GM18951 (cell line): ENCODE results near the gene RPL28.

ENCODE experiments used
- POLR2A ChIP-seq: IDR thresholded peaks from 4 replicates; pipeline ENCODE4 v1.6.1; 2011; ENCODE audit warnings: mild to moderate bottlenecking; ENCODE audit not compliant: insufficient read length, insufficient read depth; ENCODE audit errors: extremely low read depth
- in situ Hi-C: fragments of 300-500 bp; cut with MboI; formaldehyde crosslinking; loops from one replicate; pipeline ENCODE4 v1.12.0; 2022; ENCODE audit warnings: low sequenced_read_pairs, mixed read lengths, inconsistent platforms; ENCODE audit not compliant: unreplicated experiment

The RPL28 gene

DNA sequence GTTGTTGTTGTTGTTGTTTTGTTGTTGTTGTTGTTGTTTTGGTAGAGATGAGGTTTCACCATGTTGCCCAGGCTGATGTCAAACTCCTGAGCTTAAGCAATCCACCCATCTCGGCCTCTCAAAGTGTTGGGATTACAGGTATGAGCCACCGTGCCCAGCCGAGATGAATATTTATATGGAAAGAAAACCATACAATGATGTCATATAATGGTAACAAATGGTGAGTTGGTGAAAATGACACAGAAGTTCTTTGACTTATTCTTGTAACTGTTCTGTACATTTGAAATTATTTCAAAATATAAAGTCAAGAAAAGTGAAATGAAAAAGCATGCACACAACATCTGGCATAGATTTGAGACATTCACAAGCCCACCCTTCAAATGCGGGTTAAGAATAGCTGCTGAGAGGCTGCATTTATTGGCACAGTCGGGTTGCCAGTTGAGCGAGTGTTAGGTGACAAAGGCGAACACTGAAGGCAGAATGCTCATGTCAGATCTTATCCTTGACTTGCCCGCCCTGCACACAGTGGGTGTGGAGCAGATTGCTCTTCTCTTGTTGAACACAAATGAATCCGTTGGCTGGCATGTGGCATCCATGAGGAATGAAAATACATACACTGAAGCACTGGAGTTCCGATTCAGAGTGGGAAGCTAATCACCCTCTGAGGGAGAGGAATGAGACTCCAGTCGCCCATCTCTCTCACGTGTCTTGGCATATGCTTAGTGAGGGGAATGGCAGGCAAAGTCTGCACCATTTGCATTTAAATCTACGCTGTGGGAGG lies 37.7 kb downstream of the RPL28 start:
- TF ChIP-seq POLR2A: no peak
- in situ Hi-C loops: loop anchor here (25.0 kb wide), 1 partner anchor 536 kb away; no protein-coding TSS in a partner anchor

DNA sequence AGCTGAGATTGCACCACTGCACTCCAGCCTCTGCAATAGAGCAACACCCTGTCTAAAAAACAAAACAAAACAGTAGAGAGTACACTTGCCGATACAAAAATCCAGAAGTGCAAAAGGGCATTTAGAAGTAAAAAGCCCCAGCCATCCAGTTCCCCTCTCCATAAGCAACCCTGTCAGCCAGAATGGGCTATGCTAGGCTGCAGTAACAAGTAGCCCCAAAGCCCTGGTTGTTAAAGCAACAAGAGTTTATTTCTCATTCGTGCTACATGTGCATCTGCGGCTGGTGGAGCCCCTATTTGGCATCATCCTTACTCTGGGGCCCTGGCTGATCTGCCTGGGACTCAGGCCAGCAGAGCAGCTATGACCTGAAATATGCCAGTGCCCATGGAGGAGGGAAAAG lies 38.8 kb downstream of the RPL28 start:
- no peak for TF ChIP-seq POLR2A
- in situ Hi-C loops: loop anchor here (25.0 kb wide), 1 partner anchor 537 kb away; no protein-coding TSS in a partner anchor

DNA sequence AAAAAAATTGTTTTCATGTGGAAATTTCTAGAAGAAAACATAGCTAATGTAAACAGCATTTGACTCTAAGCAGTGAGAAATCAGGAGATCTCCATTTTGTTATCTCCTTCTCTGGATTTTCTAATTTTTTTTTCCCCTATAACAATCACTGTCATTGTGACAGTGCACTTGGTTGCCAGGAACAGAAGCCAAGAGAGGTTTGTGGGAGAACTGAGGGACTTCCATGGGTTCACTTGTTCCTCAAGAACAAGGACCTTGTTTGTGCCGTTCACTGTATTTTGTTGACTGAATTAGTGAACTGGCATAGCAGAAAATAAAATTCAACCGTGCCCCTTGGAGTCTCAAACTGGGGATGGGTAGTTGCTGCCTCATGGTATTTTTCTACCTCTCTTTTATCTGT lies 40.3 kb downstream of the RPL28 start:
- no peak for TF ChIP-seq POLR2A
- in situ Hi-C loops: no loop called here

DNA sequence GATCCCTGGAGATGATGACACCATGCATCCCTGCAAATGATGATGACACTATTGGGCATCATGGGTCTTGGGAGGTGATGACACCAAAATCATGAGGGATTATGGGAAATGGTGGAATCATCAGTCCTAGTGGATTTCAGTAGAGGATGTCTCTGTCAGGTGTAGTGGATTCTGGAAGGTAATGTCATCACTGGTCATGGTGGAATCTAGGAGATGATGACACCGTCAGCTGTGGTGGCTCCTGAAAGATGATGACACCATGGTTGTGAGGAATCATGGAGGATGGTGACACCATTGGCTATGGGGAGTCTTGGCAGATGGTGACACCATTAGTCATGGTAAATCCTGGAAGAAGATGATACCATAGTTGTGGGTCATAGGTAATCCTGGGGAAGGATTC lies 45.5 kb downstream of the RPL28 start:
- no peak for TF ChIP-seq POLR2A
- in situ Hi-C loops: no loop called here

DNA sequence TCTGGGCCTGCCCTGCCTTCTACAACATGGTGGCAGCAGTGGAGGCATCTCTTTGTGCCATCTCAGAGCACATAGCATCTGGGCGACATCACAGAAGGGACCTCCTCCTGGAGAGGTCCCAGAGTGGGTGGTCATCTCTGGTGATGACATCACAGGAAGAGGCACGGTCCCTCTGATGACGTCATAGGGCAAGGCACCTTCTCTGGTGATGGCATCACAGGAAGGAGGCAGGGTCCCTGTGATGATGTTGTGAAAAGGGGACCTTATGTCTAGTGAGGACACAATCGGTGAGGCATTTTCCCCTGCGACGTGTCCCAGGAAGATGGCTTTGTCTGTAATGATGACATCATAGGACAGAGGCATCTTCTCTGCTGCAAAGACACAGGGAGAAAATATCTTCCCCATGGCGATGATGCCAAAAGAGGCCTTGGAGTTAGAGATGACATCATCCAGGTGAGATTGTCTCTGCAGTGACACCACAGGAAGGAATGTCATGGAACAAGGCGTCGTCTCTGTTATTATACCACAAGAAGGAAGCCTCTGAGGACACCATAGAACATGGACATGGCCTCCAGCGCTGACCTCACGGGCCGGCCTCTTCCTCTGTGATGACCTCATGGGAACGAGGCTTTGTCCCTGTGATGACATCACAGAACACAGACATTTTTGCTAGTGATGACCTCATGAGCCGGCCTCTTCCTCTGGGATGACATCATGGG lies 46.7 kb downstream of the RPL28 start:
- TF ChIP-seq POLR2A: no peak
- in situ Hi-C loops: no loop called here

DNA sequence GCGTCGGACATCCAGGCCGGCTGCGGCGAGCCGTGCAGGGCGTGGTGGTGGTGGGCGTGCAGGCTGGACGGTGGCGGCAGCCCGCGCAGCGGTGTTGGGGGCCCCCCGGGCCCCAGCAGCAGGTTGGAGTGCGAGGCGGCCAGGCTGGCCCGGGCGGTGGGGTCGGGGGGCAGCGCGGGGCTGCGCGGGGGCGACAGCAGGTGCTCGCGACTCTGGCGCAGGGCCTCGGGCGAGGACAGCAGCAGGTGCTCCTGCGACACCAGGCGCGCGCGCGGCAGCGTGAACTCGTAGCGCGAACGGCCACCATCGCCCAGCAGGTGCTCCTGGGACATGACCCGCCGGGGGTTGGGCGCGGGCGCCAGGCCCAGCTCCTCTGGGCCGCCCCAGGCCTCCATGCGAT lies 47.6 kb downstream of the RPL28 start:
- TF ChIP-seq POLR2A: no peak
- in situ Hi-C loops: no loop called here

DNA sequence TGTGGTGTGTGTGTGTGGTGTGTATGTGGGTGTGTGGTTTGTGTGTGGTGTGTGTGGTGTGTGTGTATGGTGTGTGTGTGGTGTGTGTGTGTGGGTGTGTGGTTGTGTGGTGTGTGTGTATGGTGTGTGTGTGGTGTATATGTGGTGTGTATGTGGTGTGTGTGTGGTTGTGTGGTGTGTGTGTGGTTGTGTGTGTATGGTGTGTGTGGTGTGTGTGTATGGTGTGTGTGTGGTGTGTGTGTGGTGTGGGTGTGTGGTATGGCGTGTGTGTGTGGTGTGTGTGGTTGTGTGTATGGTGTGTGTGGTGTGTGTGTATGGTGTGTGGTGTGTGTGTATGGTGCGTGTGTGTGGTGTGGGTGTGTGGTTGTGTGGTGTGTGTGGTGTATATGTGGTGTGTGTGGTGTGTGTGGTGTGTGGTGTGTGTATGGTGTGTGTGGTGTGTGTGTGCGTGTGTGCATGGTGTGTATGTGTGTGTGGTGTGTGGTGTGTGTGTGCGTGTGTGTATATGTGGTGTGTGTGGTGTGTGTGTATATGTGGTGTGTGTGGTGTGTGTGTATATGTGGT lies 48.7 kb downstream of the RPL28 start:
- TF ChIP-seq POLR2A: no peak
- in situ Hi-C loops: no loop called here

DNA sequence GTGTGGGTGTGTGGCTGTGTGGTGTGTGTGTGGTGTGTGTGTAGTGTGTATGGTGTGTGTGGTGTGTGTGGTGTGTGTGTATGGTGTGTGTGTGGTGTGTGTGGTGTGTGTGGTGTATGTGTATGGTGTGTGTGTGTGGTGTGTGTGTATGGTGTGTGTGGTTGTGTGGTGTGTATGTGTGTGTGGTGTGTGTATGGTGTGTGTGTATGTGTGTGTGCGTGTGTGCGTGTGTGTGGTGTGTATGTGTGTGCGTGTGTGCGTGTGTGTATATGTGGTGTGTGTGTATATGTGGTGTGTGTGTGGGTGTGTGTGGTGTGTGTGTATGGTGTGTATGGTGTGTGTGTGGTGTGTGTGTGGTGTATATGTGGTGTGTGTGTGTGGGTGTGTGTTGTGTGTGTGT lies 49.3 kb downstream of the RPL28 start:
- in situ Hi-C loops: no loop called here
- TF ChIP-seq POLR2A: no peak

DNA sequence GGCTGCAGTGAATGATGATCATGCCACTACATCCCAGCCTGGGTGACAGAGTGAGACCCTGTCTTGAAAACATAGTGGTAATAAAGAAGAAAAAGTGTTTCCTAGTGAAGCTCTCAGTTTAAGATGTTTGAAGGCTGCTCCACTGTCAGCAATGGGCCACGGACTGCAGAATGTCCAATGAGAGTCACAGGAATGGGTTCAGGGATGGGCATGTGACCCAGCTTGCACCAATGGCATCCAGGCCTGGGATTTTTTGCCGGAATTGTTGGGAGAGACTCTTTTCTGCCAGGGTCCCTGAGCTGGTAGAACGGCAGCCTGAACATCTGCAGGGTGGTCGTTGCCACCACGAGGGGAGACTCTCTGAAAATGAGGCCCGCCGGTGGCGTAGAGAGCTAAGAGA lies 51.1 kb downstream of the RPL28 start:
- TF ChIP-seq POLR2A: no peak
- in situ Hi-C loops: no loop called here

DNA sequence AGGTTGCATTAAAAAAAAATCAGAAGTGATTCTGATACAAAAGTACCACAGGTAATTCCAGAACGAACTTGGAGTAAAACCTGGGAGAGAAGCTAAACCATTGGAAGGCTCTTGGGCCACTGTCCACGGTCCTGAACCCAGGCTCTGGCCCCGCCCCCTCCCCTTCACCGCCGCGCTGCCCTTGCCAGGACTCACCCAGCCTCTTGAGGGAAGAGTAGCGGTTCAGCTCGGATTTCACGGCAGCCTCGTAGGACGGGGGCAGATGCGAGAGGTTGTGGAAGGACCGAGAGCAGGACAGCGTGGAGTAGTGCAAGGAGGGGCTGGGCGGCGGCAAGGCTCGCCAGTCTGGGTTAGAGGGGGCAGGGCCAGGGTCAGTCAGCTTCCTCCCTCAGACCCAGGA lies 51.7 kb downstream of the RPL28 start:
- TF ChIP-seq POLR2A: no peak

DNA sequence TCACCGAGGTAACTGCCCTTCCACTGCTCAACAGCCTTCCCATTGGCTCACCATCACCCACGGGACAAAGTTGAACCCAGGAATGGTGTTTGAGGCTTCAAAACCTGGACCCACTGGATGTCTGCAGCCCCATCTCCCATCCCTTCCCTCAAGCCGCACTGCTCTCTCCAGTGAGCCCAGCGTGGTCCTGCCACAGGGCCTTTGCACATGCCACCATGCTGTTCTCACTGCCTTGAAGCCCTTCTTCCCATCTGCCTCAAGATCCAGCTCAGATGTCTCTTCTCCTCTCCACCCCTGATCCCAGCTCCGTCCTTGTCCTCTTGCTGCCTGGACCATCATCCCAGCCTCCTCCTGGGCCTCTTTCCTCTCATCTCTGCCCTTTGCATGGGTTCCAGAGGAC lies 53.3 kb downstream of the RPL28 start:
- TF ChIP-seq POLR2A: no peak
- in situ Hi-C loops: no loop called here

More for the DNA sequence above, 51.7 kb downstream of the RPL28 start:
- in situ Hi-C loops: no loop called here

DNA sequence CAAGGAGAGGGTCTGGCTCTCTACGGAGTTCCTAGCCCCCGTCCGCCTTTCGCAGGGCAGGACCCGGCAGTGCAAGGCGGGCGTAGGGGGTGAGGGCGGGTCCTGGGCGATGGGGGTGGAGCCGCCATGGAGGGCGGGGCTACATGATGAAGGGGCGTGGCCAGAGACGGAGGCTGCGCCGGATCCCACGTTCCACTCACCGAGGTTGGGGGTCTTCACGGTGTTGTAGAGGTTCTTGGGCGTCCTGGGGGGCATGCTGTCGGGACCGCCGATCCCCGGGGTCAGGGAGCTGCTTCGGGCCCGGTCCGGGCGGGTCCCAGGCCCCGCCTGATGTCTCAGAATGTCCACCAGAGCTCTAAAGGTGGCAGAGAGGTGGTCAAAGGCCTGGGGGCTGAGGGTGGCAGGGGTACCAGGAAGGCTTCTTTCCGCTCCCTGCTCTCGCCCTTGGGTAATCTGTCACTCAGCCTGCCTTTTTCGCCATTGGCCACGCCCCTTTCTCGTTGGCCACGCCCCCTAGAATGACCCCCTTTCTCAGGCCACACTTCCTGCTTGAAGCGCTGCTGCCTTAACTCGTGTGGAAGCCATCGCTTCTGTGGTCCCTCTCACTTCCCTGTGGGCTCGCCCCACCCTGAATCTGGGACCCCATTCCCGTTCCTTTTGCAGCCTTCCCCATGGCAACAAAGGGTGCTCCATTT lies 54.8 kb downstream of the RPL28 start:
- in situ Hi-C loops: no loop called here
- no peak for TF ChIP-seq POLR2A

DNA sequence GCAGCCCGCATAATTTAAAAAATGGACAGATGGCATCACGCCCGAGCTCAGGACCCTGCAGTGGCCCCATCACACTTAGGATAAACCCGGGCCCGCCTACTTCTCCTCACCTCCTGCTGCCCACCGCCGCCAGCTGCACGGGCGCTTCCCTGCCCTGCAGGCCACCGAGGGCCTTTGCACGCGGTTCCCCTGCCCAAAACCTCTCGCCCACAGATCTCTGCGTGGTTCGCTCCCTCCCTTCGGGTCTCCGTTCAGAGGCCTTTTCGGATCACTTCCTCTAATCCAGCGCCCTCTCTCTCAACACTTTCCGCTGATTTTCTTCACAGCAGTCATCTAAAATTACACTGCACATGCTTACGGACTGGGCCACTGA lies 55.6 kb downstream of the RPL28 start:
- TF ChIP-seq POLR2A: no peak
- in situ Hi-C loops: no loop called here
